Spleen (tissue), 11 donors: Measurements from ENCODE around the gene B4GALT6. TPM values are rescaled to one million over a fixed set of nuclear protein-coding genes. Genes with fewer than 3 reads are reported as not detected.

Source experiments
- DNase-seq: peaks from one replicate; pipeline ENCODE4 v3.0.0-alpha.2; 2020
- H3K27ac ChIP-seq, 8 donors: fragments of 200-600 bp; sonication (generic) in 7 of 8; 1 replicate in 4 of 8; 2 replicates in 4 of 8; pipeline versions ENCODE4 v1.5.0 to v1.8.0; 2016 to 2021; ENCODE audit warnings: inconsistent platforms in 4 of 8, mild to moderate bottlenecking in 4 of 8, moderate library complexity in 1 of 8
- H3K27me3 ChIP-seq, 7 donors: fragments of 200-600 bp; sonication (generic) in 6 of 7; replicated peaks in 1 of 7; 1 replicate in 4 of 7; 2 replicates in 3 of 7; pipeline versions ENCODE4 v1.5.0 to v1.8.0; 2016 to 2021; ENCODE audit warnings: inconsistent platforms in 3 of 7, mild to moderate bottlenecking in 1 of 7
- H3K36me3 ChIP-seq, 6 donors: fragments of 200-600 bp; sonication (generic) in 5 of 6; 1 replicate in 4 of 6; 2 replicates in 2 of 6; pipeline versions ENCODE4 v1.5.0 to v1.8.0; 2016 to 2021; ENCODE audit warnings: inconsistent platforms in 2 of 6
- H3K4me1 ChIP-seq, 6 donors: fragments of 200-600 bp; sonication (generic) in 5 of 6; 1 replicate in 3 of 6; 2 replicates in 3 of 6; pipeline versions ENCODE4 v1.5.0 to v1.8.0; 2016 to 2021; ENCODE audit warnings: inconsistent platforms in 3 of 6
- H3K4me3 ChIP-seq, 8 donors: fragments of 200-600 bp; sonication (generic) in 7 of 8; 1 replicate in 4 of 8; 2 replicates in 4 of 8; pipeline versions ENCODE4 v1.5.0 to v1.8.0; 2016 to 2021; ENCODE audit warnings: inconsistent platforms in 4 of 8, mild to moderate bottlenecking in 4 of 8, moderate library complexity in 2 of 8
- H3K9me3 ChIP-seq, 8 donors: fragments of 200-600 bp; sonication (generic) in 7 of 8; 1 replicate in 4 of 8; 2 replicates in 4 of 8; pipeline versions ENCODE4 v1.5.0 to v1.8.0; 2016 to 2021; ENCODE audit warnings: inconsistent platforms in 4 of 8
- POLR2A ChIP-seq, 3 donors: fragments of 450-650 bp; IDR thresholded peaks; one replicate each; pipeline ENCODE4 v1.5.1; 2017; ENCODE audit warnings: antibody characterized with exemption in 3 of 3, mild to moderate bottlenecking in 1 of 3
- POLR2AphosphoS5 ChIP-seq, 3 donors: sonication (generic); formaldehyde crosslinking; IDR thresholded peaks; one replicate each; pipeline ENCODE4 v1.5.1; 2017; ENCODE audit warnings: antibody characterized with exemption in 3 of 3
- WGBS, 5 donors: extraction: QIAGEN DNeasy Blood & Tissue Kit in 3 of 5; methylation state at CpG; one replicate each; pipeline versions ENCODE4 v1.1.5 to v1.1.7; 2013 to 2018; 5-methylcytosine and 5-hydroxymethylcytosine counted together
- intact Hi-C: fragments of 100-400 bp; cut with DNase I; formaldehyde crosslinking; loops from one replicate; pipeline ENCODE4 v1.15.0; 2023; ENCODE audit warnings: low total_unique reads
- polyA plus RNA-seq, 3 donors: library from polyadenylated mRNA; stranded (reverse); fragments of 200-250 nt; gene quantifications; one replicate each; pipeline ENCODE4 v1.2.1, GENCODE V29; 2013
- total RNA-seq, 7 donors: library from RNA; depleted of rRNA in 3 of 7; stranded (reverse); fragments of >200 nt in 3 of 7; fragmentation: NEBNext Ultra II Directional in 4 of 7; extraction: Animal tissue kit (Norgen Biotek cat#: 25700) in 4 of 7; gene quantifications; one replicate each; pipeline versions ENCODE4 v1.1.0 to v1.2.1, GENCODE V29; 2016 to 2021
- TF ChIP-seq, protein P1 (sequence below), 11 experiments: fragments of 200-600 bp in 7 of 11; fragments of 450-650 bp in 4 of 11; sonication (generic) in 4 of 11; IDR thresholded peaks in 8 of 11; conservative IDR thresholded peaks in 3 of 11; 1 replicate in 7 of 11; 2 replicates in 4 of 11; pipeline versions ENCODE4 v1.4.0 to v1.8.0; 2016 to 2021; ENCODE audit warnings: antibody characterized with exemption in 11 of 11, inconsistent platforms in 4 of 11, mild to moderate bottlenecking in 1 of 11
- donor health status: healthy with polysubstance abuse.
- donor health status: DM: no; HTN: no; CAD: no; lungs with moderate emphysema.
- donor health status: DM: no; HTN: no; CAD: no.
- donor health status: Bipolar disorder and iron deficiency.
- donor health status: healthy.
- donor health status: DM: no; HTN: no; CAD: no.
- donor health status: DM: yes; HTN: yes; CAD: no.

Gene B4GALT6
- total and polyA plus RNA-seq, 10 donors, result 0.42 to 9.1 (median 3.7) TPM

GRCh38 chr18:31647127-31647753 is 37.1 kb downstream of the B4GALT6 start:
- Histone ChIP-seq H3K4me1 (peaks cover 0 to 3% (median 0%) of the 10 kb centered on the region in 6 donors), H3K4me3 (no peak overlapping the region), H3K9me3 (no peaks in the 10 kb centered on the region), H3K27me3 (peaks cover 0 to 2% (median 0%) of the 10 kb centered on the region in 7 donors), H3K36me3 (no peaks in the 10 kb centered on the region), H3K27ac (no peak overlapping the region)
- 74 to 89% (median 83%) methylated on average over 4 of the region's 4 CpGs for WGBS, 5 donors
- no peak for DNase-seq
- TF ChIP-seq, protein P1, sequence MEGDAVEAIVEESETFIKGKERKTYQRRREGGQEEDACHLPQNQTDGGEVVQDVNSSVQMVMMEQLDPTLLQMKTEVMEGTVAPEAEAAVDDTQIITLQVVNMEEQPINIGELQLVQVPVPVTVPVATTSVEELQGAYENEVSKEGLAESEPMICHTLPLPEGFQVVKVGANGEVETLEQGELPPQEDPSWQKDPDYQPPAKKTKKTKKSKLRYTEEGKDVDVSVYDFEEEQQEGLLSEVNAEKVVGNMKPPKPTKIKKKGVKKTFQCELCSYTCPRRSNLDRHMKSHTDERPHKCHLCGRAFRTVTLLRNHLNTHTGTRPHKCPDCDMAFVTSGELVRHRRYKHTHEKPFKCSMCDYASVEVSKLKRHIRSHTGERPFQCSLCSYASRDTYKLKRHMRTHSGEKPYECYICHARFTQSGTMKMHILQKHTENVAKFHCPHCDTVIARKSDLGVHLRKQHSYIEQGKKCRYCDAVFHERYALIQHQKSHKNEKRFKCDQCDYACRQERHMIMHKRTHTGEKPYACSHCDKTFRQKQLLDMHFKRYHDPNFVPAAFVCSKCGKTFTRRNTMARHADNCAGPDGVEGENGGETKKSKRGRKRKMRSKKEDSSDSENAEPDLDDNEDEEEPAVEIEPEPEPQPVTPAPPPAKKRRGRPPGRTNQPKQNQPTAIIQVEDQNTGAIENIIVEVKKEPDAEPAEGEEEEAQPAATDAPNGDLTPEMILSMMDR (IDR thresholded peaks at IDR 0.05 in 8 of 11, conservative IDR thresholded peaks at IDR 0.05 in 3 of 11), result no peak
- TF ChIP-seq POLR2A (IDR thresholded peaks at IDR 0.05) (no peak), POLR2AphosphoS5 (IDR thresholded peaks at IDR 0.05) (no peak)
- intact Hi-C loops, result no loop called here

DNA sequence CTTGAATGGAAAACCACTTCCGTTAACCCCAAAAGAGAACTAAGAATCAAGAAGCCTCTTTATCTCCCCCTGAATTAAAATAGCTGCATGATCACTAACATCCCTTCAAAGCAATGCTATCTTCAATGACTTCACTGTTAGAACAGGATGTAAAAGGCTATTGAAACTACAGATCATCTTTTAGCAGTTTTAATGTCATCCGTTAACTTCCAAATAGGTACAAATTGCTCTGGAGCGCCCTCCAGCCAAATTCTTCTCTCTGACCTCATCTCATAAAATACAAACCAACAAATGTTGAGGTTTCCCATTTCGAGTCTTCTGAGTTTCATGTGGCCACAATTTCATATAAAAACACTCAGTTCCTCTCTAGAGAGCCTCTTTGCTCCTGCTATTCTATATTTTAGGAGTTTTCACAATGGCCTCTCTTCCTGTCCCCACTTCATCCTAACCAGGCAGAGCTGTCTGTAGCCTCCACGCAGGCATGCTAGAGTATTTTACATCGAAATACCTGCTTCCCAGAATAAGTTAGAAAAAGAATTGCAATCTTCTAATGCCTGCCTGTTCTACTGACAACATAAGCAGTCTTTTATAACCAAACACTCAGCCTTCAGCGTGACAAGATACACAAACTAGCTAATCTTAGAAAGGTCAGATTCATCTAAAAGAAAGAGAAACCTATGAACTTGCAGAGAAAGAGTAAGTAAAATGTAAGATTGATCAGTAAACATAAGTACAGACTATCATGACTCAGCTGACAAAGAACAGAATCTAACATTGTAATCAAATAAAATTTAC is 37.9 kb downstream of the B4GALT6 start:
- intact Hi-C loops, result no loop called here
- WGBS, 5 donors, result 59 to 66% (median 64%) methylated on average over 7 of the region's 7 CpGs
- Histone ChIP-seq H3K36me3 (no peaks in the 10 kb centered on the region), H3K9me3 (no peaks in the 10 kb centered on the region), H3K4me3 (no peak overlapping the region), H3K27me3 (no peaks in the 10 kb centered on the region), H3K27ac (no peak overlapping the region), H3K4me1 (no peaks in the 10 kb centered on the region)
- TF ChIP-seq POLR2AphosphoS5 (IDR thresholded peaks at IDR 0.05), result no peak
- TF ChIP-seq, protein P1 (IDR thresholded peaks at IDR 0.05 in 8 of 11, conservative IDR thresholded peaks at IDR 0.05 in 3 of 11), result no peak
- TF ChIP-seq POLR2A (IDR thresholded peaks at IDR 0.05), result no peak
- DNase-seq, result no peak

DNA sequence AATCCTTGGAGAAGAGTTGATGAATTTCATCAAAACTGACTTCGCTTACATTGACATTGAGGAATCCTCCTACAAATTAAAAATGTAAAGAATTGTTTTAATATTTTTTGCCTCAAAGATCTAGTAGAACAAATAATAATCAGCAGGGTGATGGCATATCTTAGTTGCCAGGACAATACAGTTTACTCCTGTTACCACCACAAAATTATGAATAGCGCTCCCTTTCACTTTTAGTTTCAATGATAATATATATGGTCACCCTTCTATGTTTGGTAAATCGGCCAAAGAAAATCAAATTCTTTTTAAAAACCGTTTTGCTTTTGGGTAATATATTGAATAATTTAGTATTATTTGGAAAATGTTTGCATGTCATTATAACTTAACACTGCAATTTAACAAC is 39.0 kb downstream of the B4GALT6 start:
- DNase-seq, result no peak
- intact Hi-C loops, result no loop called here
- WGBS, 5 donors, result 91 to 95% (median 93%) methylated on average over 4 of the region's 4 CpGs
- Histone ChIP-seq H3K36me3 (no peaks in the 10 kb centered on the region), H3K27me3 (no peaks in the 10 kb centered on the region), H3K9me3 (no peaks in the 10 kb centered on the region), H3K4me1 (no peaks in the 10 kb centered on the region), H3K4me3 (no peak overlapping the region), H3K27ac (no peak overlapping the region)
- TF ChIP-seq, protein P1 (IDR thresholded peaks at IDR 0.05 in 8 of 11, conservative IDR thresholded peaks at IDR 0.05 in 3 of 11), result no peak
- TF ChIP-seq POLR2AphosphoS5 (IDR thresholded peaks at IDR 0.05) (no peak), POLR2A (IDR thresholded peaks at IDR 0.05) (no peak)

DNA sequence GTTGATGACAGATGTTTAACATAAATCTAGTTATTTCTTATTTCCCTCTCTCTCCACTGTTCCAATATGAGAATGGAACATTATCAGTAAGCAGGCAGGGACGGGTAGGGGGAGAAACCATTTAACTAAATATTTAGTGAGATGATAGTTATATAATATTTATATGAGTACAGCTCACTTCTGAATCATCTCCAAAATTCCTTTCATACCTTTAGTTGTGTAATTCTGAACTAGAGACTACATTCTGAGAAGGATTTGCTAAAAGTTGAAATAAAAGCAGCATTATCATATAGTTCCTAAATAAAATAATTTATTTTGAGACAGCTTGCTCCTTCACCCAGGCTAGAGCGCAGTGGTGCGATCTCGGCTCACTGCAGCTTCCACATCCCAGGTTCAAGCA is 41.4 kb downstream of the B4GALT6 start:
- H3K4me1 ChIP-seq, result no peaks in the 10 kb centered on the region
- TF ChIP-seq, protein P1 (IDR thresholded peaks at IDR 0.05 in 8 of 11, conservative IDR thresholded peaks at IDR 0.05 in 3 of 11), result no peak
- TF ChIP-seq POLR2AphosphoS5 (IDR thresholded peaks at IDR 0.05) (no peak), POLR2A (IDR thresholded peaks at IDR 0.05) (no peak)
- 92 to 98% (median 97%) methylated on average over 4 of the region's 4 CpGs for WGBS, 5 donors

More for the DNA sequence above, 41.4 kb downstream of the B4GALT6 start:
- intact Hi-C loops, result no loop called here
- DNase-seq, result no peak
- Histone ChIP-seq H3K4me3 (no peak overlapping the region), H3K36me3 (peaks cover 0 to 4% (median 0%) of the 10 kb centered on the region in 6 donors), H3K9me3 (no peaks in the 10 kb centered on the region), H3K27ac (no peak overlapping the region), H3K27me3 (no peaks in the 10 kb centered on the region)
